GM10847 (cell line): ENCODE measurements around the gene GAS6.

Source experiments
- POLR2A ChIP-seq: IDR thresholded peaks from 2 replicates; pipeline ENCODE4 v1.6.1; 2011; ENCODE audit not compliant: insufficient read length; ENCODE audit errors: extremely low read depth

GAS6 gene

DNA sequence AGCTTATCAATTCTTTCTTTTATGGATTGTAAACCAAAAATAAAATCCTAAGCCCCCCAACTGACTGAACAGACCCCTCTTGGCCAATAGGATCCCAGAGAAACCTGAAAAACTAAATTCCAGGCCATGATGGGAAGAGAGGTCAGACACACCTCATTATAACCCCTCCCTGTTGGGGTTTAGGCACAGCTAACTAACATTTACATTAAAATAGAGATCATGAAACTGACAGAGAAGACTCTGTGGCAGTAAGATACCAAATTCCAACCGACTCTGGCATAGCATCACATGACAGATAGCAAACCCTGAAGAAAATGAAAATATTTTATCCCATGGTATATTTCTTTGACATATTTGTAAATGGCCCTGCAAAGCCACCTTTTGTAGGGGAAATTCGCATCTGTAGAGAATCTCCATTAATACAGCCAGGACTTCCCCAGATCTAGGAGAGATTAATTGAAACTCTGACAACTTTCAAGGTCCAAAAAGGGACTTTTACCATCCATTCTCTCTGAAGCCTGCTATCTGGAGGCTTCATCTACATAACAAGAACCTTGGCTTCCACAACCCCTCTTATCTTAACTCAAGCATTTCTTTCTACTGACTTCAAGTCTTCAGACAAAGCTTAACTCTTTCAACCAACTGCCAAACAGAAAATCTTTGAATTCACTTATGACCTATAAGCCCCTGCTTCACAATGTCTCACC, 27.1 kb upstream of the GAS6 start:
- TF ChIP-seq POLR2A, result no peak

DNA sequence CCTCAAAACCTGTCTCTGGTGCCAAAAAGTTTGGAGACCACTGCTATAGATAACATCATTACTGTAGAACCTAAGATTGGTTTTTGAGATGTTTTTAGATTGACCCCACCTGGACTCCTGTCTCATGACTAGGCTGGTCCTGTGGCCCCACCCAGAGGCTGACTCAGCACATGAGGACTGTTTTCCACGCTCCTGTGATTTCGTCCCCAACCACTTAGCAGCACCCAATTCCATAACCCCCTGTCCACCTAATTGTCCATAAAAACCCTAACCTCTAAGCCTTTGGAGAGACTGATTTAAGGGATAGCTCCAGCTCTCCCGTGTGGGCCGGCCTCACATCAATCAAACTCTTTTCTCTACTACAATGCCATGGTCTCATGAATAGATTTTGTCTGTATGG, 25.6 kb upstream of the GAS6 start:
- TF ChIP-seq POLR2A, result no peak

DNA sequence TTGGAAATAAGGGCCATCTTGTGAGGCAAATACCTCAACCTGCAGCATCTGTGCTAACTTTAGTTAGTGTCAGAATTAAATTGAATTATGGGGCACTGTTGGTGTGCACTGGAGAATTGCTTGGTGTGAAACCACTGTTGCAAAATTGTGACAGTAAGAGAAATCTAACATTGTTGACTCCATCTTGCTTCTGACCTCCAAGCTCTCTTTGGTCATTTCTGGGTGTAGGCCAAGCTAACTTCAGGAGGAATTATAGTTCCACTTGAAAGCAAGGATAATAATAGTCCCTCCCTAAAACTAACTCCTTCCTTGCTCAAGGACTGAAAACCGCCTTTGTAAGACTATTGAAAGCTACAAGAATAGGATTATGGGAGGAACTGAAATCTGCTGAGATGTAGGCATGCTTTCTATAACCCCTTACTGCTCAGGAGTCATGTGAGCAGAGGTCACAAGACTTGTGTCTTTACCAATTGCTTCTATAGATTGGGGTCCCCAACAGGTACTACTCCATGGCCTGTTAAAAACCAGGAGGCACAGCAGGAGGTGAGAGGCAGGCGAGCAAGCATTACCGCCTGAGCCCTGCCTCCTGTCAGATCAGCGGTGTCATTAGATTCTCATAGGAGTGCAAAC, 24.9 kb upstream of the GAS6 start:
- TF ChIP-seq POLR2A, result no peak

DNA sequence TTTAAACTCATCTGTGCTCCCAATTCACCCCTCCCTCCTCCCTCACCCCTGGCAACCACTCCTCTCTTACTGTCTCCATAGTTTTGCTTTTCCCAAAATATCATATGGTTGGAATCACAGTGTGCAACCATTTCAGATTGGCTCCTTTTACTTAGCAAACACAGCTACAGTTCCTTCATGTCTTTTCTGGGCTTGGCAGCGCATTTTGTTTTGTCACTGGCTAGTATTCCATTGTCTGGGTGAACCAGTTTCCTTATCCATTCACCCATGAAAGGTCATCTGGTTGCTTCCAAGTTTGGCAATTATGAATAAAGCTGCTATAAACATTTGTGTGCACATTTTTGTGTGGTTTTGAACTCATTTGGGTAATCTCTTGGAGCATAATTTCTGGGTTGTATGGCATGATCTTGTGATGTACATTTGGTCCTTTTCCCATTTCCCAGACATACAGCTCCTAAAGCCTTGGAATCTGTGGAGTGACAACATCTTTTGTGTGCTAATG, 23.9 kb upstream of the GAS6 start:
- TF ChIP-seq POLR2A, result no peak

DNA sequence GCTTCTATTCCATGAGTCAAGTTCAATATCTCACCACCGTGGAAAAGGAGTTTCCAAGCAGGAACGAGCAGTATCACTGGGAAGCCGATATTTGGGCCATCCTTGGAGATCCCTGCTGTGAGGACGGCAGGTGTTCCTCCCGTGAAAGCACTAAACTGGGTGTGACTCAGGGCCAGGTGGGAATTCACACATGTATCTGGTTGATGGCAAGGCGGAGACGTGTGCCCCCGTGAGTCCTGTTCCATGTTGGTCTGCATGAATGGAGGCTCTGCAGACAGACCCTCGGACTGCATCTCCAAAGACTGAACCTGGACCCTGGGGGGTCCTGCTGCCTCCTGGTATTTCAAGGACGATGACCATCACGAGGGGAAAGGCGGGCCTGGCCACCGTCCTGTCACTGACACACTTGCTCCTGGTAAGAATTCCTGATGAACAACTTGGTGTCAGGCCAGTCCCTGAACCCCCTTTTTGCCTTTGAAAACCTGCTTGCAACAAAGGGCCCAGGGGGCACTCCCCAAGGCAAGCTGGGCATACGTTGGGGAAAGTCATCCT, 22.8 kb upstream of the GAS6 start:
- no peak for TF ChIP-seq POLR2A

DNA sequence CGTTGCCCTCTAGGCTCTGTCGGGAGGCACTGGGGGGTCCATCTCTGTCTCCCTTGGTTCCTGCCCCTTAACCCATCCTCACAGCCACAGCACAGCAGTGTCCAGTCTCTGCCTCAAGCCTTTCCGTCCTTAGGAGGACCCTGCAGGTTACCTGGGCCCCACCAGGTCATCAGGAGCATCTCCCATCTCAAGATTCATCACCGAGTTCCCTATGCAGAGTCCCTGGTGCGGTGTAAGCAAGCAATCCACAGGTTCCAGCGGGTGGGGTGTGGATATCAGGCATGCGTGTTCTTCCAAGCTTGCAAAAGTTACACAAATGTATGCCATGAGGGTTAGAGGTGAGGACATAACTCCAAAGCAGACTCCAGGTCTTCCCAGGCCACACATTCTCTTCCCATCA, 20.9 kb upstream of the GAS6 start:
- TF ChIP-seq POLR2A, result no peak

DNA sequence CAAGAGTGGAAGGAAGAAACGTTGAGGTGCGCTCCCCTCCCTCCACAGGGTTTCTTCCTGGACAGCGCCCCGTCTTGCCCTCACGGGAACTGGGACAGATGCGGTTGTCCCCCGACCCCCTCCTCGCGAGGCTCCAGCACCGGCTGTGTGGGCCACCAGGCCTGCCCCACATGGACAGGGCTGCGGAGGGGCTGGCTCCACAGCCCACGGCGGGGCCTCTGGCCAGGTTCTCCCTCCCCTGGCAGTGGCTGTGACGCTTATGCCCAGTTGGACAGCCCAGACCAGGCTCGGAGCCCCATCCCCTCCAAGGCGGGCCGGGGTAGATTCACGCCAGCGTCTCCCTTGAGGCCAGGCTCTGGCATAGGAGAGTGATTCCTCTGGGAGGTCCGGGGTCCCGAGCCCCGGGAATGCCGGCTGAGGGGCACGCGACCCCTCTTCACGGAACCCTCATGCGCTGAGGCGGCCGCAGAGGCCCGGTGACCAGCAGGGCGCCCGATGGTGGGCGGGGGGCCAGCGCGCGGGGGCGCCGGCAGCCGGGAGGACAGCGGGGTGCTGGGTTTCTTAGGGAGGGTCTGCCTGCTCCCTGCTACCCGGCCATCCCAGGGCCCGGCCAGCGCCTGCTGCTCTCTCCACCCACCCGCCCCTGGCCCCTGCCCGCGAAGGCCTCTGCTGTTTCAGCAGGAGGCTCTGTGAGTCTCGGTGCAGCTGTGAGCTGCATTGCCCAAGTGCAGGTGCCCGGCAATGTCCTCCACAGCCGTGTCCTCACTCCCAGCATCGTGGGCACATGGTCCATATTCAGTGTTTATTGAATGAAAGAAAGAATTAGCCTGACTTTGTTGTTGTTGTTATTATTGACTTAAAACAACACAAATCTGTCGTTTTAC, 20.3 kb upstream of the GAS6 start:
- no peak for TF ChIP-seq POLR2A

DNA sequence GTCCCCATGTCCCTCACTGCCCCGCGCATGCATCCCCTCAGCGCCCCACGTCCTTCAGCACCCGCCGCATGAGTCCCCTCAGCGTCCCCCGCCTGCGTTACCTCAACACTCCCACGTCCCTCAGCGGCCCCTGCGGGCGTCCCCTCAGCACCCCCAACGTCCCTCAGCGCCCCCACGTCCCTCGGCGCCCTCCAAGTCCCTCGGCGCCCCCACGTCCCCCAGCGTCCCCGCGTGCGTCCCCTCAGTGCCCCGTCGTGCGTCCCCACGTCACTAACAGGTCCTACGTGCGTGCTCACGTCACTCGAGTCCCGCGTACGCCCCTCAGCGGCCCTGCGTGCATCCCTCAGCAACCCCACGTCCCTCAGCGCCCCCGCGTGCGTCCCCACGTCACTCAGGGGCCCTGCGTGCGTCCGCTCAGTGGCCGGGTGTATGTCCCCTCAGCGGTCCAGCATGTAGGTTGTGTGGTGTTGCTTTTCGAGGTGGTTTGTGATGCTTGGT, 19.5 kb upstream of the GAS6 start:
- TF ChIP-seq POLR2A, result no peak

DNA sequence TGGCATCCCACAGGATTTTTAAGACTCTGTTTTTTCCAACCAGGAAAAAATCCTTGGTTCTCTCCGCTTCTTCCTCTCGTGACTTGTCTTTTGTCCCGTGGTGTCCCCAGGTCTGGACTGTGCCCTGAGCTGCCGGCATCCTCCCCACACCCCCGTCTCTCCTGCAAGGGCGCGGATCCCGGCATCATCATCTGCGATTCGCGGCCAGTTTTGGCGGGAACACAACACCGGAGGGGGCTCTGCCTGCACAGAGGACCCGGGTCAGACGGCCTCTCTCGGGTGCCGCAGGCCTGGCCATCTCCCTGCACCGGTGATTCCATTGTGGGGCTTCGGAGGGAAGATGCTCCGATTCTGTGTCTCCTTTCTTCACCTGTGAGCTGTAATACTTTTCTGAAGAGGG, 18.8 kb upstream of the GAS6 start:
- TF ChIP-seq POLR2A, result no peak

DNA sequence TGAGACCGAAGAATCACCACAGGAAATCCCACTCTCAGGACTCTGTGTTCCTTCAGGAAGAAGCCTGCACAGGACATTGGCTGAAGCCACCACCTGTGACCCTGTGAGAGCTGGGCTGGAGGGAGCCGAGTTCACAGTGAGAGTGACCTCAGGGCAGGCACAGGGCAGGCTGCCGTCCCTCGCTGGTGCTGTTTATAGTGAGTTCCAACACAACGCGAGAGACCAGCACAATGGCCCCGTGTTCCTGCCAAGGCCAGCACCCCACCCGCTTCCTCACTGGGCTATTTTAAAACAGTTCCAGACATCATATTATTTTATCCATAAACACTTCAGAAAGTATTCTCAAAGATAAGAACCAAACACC, 18.4 kb upstream of the GAS6 start:
- TF ChIP-seq POLR2A, result no peak

DNA sequence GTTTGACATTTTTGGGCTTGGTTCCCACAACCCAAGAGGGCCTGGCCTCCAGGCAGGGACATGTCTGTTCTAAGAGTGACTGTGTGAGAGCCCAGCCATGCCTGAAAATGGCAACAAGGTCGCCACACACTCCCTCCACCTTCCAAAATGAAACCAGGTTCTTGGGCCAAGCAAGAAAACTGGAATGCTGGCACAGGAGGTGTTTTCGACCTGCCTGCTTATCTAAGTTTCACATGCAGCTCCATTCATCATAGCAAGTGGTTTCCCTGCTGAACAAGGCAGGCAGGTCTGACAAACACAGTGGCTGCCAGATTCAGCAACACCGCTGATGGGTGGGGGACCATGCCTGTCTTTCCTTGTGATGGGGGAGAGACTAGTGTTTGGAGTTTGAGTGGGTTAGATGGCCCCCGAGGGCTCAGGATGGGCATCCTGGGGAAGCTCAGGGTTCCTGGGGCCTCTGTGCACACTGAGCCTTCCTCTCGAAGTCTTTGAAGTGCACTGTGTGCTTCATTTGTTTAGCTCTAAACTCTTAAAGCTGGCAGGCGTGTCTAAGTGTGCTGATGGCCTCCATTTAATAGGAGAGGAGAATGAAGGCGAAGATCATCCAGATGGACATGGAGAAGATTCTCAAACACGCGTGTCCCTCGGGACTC, 17.9 kb upstream of the GAS6 start:
- TF ChIP-seq POLR2A, result no peak

DNA sequence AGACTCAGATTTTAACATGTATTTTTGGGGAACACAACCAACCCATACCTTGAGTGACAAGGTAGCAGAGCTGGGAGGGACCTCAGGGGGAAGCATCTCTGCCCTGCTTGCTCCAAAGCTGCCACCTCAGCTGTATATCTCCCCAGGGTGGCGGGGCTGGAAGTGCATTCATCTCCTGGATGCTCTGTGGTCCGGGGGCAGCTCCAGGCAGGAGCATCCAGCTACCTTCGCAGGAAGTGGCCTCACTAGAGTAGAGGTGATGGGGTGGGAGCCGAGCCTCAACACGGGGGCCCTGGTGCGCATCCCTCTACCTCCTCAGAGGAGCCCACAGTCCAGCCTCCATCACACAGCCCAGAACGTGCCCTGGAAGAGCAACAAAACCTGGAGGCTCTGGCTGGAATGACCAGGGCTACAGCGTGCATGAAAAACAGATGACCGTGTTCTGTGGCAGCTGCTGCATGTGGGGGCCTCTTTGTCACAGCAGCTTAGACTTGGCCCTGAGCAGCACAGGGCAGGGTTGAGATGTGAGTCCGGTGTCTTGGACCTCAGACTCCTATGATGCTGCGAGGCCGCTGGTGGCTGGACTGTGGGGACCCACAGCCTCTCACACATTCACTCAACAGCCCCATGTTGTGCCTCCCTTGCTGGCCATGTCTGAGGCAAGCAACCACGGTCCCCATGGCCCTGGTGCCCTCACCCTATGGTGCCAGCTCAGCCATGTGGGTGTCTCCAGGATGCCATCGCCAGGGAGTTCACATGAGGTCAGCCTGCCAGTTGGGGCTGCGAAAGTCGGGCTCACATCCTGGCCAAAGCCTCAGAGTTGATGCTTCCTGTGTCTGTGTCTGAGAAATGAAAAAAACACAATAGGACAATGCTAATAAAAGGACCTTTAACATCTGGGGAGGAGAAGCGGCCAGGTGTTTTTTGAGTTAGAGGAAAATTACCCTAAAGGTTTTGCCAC, 17.1 kb upstream of the GAS6 start:
- no peak for TF ChIP-seq POLR2A

DNA sequence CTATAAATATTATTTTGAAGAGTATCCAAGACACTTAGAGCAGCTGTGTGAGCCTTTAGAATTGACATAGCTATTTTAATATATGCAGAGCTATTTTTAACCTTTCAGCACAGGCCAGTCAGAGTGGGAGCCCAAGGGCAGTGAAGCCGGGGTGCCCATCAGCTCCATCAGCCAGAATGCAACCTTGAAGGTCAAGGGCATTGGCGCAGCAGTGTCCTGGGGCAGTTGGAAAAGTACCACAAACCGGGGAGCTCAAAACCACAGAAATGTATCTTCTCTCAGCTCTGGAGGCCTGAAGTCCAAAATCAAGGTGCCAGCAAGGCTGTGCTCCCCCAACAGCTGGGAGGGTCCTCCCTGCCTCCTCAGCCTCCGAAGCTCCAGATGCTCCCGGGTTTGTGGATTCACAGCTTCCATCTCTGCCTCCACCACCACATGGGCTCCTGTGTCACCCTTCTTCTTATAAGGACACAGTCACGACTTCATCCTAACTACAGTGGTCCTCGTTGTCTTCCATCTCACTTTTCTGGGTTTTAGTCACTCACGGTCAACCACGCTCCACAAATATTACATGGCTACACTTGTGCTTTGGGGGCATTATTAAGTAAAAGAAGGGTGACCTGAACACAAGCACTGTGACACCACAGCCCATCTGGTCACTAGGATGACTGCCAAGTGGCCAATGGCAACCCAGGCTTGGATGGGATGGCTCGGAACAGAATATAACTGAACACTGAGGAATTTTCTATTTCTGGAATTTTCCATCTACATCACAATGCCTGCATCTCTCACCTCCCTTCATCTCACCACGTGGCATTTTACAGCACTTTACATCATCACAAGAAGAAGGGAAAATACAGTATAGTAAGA, 15.9 kb upstream of the GAS6 start:
- no peak for TF ChIP-seq POLR2A
